Measurements from ENCODE around the gene ITGB2. TPM values are rescaled to one million over a fixed set of nuclear protein-coding genes. Genes with fewer than 3 reads are reported as not detected.
A peak's percentile ranks its signal among the peaks of the same experiment; 100 is the strongest.

The ITGB2 gene
- total and polyA plus RNA-seq, 2 donors from 2014 or later: 9.5 to 111 TPM

DNA sequence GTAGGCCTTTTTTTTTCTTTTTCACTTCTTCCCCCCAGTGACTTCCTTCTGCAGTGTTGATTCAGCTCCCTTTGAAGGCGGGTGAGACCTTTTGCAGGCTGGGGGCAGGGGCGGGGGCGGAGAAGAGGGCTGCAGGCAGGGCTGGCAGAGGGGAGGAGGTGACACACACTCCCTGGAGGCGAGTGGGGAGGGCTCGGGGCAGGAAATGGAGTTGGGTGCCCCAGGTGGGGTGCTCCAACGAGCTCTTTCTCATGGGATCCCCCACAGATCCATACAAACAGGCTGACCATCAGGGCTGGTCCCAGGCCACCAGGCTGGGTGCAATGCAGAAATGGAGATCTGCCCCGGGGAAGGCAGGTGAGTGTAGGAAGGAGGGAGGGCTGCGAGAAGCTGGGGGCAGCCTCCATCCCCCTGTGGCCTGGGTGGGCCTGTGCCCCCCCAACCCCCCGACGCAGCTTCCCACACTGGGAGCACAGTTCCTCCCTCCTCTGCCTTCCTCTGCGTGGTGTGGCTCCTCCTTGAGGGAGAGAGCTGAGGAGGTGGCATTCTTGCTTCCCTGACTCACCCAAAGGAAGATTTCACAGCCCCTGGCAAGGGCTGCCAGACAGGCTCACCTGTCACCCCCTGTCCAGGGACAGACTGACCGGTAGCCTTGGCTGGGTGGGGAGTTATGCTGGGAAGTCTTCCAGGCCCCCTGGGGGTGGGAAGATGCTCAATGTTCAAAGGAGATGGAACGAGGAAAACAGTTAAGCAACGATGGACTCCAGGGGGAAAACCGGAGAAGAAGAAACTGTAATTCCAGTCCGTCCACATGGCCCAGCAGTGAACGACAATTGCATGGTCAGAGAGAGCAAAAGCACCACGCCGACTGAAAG lies 7.1 kb upstream of the ITGB2 start:
- peaks cover 0 to 16% (median 0%) of the 10 kb centered on the region in 3 donors for H3K4me1 ChIP-seq (ENCODE audit: control insufficient read depth in 2 of 3, insufficient read depth in 2 of 3, low read depth in 1 of 3, low read length in 3 of 3)

DNA sequence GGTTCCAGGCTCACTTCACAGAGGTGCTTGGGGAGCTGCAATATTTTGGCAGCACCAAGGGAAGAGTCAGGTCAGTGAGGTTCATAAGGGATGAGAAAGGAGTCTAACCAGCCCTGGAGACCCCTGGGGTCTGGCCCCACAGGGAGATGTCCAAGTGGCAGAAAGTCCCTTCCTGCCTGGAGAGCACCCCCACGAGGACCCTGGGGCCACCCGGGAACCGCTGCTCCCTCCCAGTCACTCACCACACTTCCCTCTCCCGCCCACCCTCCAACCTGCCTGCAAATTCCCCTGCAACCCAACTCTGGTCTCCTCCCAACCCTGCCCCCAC lies 6.5 kb upstream of the ITGB2 start:
- intact Hi-C loops (cut with DNase I): no loop called here
- no peak overlapping the region for H3K4me3 ChIP-seq (ENCODE audit: low read length in 3 of 3)
- peaks cover 4% of the 10 kb centered on the region for H3K27me3 ChIP-seq (ENCODE audit: control insufficient read depth, insufficient read depth, low read length)
- TF ChIP-seq, protein P1, sequence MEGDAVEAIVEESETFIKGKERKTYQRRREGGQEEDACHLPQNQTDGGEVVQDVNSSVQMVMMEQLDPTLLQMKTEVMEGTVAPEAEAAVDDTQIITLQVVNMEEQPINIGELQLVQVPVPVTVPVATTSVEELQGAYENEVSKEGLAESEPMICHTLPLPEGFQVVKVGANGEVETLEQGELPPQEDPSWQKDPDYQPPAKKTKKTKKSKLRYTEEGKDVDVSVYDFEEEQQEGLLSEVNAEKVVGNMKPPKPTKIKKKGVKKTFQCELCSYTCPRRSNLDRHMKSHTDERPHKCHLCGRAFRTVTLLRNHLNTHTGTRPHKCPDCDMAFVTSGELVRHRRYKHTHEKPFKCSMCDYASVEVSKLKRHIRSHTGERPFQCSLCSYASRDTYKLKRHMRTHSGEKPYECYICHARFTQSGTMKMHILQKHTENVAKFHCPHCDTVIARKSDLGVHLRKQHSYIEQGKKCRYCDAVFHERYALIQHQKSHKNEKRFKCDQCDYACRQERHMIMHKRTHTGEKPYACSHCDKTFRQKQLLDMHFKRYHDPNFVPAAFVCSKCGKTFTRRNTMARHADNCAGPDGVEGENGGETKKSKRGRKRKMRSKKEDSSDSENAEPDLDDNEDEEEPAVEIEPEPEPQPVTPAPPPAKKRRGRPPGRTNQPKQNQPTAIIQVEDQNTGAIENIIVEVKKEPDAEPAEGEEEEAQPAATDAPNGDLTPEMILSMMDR (IDR thresholded peaks at IDR 0.05; ENCODE audit: borderline replicate concordance, extremely low read depth, insufficient read depth): no peak
- H3K27ac ChIP-seq (ENCODE audit: low read depth in 2 of 2, low read length in 2 of 2): no peak overlapping the region
- no peak overlapping the region for H3K9ac ChIP-seq (ENCODE audit: low read length in 3 of 3)
- peaks cover 0 to 16% (median 0%) of the 10 kb centered on the region in 3 donors for H3K4me1 ChIP-seq (ENCODE audit: control insufficient read depth in 2 of 3, insufficient read depth in 2 of 3, low read depth in 1 of 3, low read length in 3 of 3)
- H3K9me3 ChIP-seq (ENCODE audit: control insufficient read depth in 2 of 3, insufficient read depth in 1 of 3, low read length in 3 of 3): no peaks in the 10 kb centered on the region
- DNase-seq (no peak), FAIRE-seq (no peak)
- H3K36me3 ChIP-seq (ENCODE audit: control insufficient read depth in 2 of 3, insufficient read depth in 3 of 3, low read length in 3 of 3): no peaks in the 10 kb centered on the region

More for the DNA sequence above, 7.1 kb upstream of the ITGB2 start:
- Histone ChIP-seq H3K9ac (ENCODE audit: low read length in 3 of 3) (no peak overlapping the region), H3K36me3 (ENCODE audit: control insufficient read depth in 2 of 3, insufficient read depth in 3 of 3, low read length in 3 of 3) (no peaks in the 10 kb centered on the region), H3K9me3 (ENCODE audit: control insufficient read depth in 2 of 3, insufficient read depth in 1 of 3, low read length in 3 of 3) (no peaks in the 10 kb centered on the region), H3K27ac (ENCODE audit: low read depth in 2 of 2, low read length in 2 of 2) (no peak overlapping the region), H3K27me3 (ENCODE audit: control insufficient read depth, insufficient read depth, low read length) (peaks cover 4% of the 10 kb centered on the region), H3K4me3 (ENCODE audit: low read length in 3 of 3) (no peak overlapping the region)
- FAIRE-seq (no peak), DNase-seq (peak; percentile 54 to 94 (median 66))
- intact Hi-C loops (cut with DNase I): no loop called here
- TF ChIP-seq, protein P1 (IDR thresholded peaks at IDR 0.05; ENCODE audit: borderline replicate concordance, extremely low read depth, insufficient read depth): no peak

DNA sequence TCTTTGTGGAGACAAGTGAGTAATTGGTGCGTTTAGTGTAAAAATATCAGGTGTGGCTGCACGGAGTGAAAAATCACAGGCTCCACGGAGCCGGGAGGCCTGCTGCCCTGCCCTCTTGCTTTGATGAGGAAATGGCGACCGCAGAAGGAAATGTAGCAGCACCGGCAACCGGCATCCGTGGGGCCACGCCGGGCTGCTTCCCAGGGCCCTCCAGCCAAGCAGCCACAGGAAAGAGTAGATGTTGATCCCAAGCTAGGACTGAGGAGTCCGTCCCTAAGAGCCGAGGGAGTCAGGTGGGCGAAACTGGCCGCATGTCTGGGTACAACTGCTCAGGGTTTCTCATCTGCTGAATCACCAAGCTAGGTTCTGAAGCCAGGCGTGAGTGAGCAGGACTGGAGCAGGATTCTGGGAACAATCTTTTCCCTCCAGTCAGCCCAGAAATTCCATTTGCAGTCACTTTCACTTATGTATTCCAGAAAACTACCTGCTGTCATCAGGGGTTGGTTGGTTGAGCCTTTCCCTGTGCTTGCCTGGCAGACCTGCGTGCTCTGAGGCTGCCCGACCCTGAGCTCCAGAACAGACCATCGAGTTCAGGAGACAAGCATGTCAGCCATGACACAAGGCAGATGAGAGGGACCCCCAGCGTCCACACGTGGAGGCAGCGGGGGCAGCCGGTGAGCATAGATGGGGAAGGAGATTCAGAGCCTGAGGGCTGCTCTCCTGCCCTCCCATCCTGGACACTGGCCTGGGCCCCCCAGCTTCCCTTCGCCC lies 5.8 kb upstream of the ITGB2 start:
- Histone ChIP-seq H3K36me3 (ENCODE audit: control insufficient read depth in 2 of 3, insufficient read depth in 3 of 3, low read length in 3 of 3) (no peaks in the 10 kb centered on the region), H3K27me3 (ENCODE audit: control insufficient read depth, insufficient read depth, low read length) (peaks cover 4% of the 10 kb centered on the region), H3K4me3 (ENCODE audit: low read length in 3 of 3) (no peak overlapping the region), H3K9ac (ENCODE audit: low read length in 3 of 3) (no peak overlapping the region), H3K27ac (ENCODE audit: low read depth in 2 of 2, low read length in 2 of 2) (no peak overlapping the region), H3K9me3 (ENCODE audit: control insufficient read depth in 2 of 3, insufficient read depth in 1 of 3, low read length in 3 of 3) (no peaks in the 10 kb centered on the region), H3K4me1 (ENCODE audit: control insufficient read depth in 2 of 3, insufficient read depth in 2 of 3, low read depth in 1 of 3, low read length in 3 of 3) (peaks cover 0 to 13% (median 0%) of the 10 kb centered on the region in 3 donors)
- TF ChIP-seq, protein P1 (IDR thresholded peaks at IDR 0.05; ENCODE audit: borderline replicate concordance, extremely low read depth, insufficient read depth): no peak
- intact Hi-C loops (cut with DNase I): no loop called here
- no peak for FAIRE-seq
- DNase-seq: peak in 1 of 5 donors; percentile 73

Measured in kidney (tissue), 14 donors.